ENCODE data around the gene ACKR3. TPM values are rescaled to one million over a fixed set of nuclear protein-coding genes. Genes with fewer than 3 reads are reported as not detected.

ACKR3 gene
- total and polyA plus RNA-seq, 7 donors, result 1.6 to 39.1 (median 17.0) TPM

DNA sequence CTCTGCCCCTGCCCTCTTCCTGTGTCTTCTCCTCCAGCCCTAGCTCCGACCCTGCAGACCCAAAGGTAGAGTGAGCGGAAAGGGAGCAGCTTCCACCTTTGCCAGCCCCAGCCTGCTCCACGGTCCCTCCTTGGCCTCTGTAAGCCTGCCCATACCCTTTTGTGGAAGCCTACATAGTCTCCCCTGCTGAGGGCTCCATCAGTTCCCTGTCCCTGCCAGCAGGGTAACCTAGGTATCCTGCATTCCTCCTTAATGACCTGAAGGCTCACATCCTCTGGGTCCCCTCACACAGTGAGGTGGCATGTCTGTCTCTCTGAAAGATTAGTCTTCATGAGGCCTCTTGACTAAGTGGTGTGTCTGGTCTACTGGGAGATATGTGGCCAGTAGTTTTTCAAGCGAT, 20.5 kb upstream of the ACKR3 start:
- H3K36me3 ChIP-seq, result no peaks in the 10 kb centered on the region

DNA sequence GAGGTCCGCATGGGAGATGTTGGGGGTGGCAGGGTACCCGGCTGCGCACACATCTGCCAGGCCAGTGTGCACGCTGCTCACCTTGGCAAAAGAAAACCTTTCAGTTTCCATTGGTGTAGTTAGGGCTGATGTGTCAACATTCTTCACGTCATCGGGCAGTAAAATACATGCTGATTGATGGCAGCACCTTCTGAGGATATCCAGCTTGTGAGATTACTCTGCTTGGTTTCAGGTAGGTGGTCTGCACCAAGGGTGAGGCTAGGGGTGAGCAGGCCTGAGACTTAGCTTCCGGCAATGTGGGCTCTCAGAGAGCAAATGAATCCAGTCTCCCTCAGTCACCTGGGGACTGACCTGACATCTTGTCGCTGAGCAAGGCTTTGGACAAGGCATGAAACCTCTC, 19.3 kb upstream of the ACKR3 start:
- TF ChIP-seq CTCF (IDR thresholded peaks at IDR 0.05) (no peak), POLR2AphosphoS5 (IDR thresholded peaks at IDR 0.05) (no peak), POLR2A (IDR thresholded peaks at IDR 0.05) (no peak), EP300 (IDR thresholded peaks at IDR 0.05) (no peak)
- no peak overlapping the region for H3K4me3 ChIP-seq
- peaks cover 0 to 5% (median 0%) of the 10 kb centered on the region in 4 donors for H3K9me3 ChIP-seq
- DNase-seq, result no peak
- no peaks in the 10 kb centered on the region for H3K27me3 ChIP-seq
- H3K4me1 ChIP-seq, result peaks cover 0 to 17% (median 11%) of the 10 kb centered on the region in 4 donors
- no peak overlapping the region for H3K27ac ChIP-seq
- whole genome bisulfite sequencing, 2 donors, result 57 to 80% methylated on average over 8 of the region's 8 CpGs
- intact Hi-C loops (cut with DNase I), result no loop called here
- no peaks in the 10 kb centered on the region for H3K36me3 ChIP-seq

More for the DNA sequence above, 20.5 kb upstream of the ACKR3 start:
- no peak for TF ChIP-seq CTCF (IDR thresholded peaks at IDR 0.05)
- TF ChIP-seq POLR2A (IDR thresholded peaks at IDR 0.05), result no peak
- TF ChIP-seq EP300 (IDR thresholded peaks at IDR 0.05), result no peak
- no peak for TF ChIP-seq POLR2AphosphoS5 (IDR thresholded peaks at IDR 0.05)
- Histone ChIP-seq H3K4me1 (peaks cover 0 to 17% (median 10%) of the 10 kb centered on the region in 4 donors), H3K27me3 (no peaks in the 10 kb centered on the region), H3K4me3 (no peak overlapping the region), H3K9me3 (peaks cover 0 to 5% (median 0%) of the 10 kb centered on the region in 4 donors), H3K27ac (no peak overlapping the region)
- DNase-seq, result no peak
- WGBS, 2 donors, result 85 to 87% methylated on average over 4 of the region's 4 CpGs
- intact Hi-C loops (cut with DNase I), result no loop called here

DNA sequence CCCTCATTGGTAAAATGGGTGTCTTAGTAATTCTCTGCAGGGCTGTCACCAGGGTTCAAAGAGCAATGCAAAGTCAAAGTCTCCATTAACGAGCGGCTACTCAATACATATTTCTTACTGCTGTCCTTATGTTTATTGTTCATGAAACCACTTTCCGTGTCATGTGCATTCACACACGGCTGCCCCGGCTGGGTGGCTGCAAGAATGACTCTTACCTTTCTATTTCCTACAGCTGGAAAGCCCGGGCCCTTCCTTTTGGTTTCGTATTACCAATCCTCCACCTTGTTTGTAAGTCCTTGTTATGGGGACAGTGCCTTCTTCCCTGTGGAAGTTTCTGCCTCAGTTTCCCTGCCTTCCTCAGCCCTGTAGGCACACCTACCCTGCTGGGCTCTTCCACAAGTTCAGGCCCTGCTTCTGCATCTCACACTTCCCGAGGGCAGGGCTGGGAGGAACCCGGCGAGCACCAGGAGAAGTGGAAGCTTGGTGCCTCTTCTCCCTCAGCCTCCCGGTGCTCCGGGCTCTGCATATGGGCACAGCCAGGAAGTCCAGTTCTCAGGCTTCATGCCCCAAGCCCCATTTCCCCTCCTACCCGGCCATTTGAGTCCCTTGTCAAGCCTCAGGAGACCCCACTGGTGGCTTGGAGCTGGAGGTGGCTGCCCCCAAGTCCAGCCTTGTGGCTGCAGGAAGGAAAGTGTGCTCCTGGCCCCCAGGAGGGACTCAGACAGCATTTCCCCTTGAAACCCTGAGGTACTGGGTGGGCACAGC, 18.7 kb upstream of the ACKR3 start:
- Histone ChIP-seq H3K27ac (no peak overlapping the region), H3K4me3 (no peak overlapping the region), H3K4me1 (peaks cover 0 to 17% (median 12%) of the 10 kb centered on the region in 4 donors), H3K27me3 (no peaks in the 10 kb centered on the region), H3K36me3 (no peaks in the 10 kb centered on the region), H3K9me3 (peaks cover 0 to 5% (median 0%) of the 10 kb centered on the region in 4 donors)
- no peak for DNase-seq
- intact Hi-C loops (cut with DNase I), result no loop called here
- no peak for TF ChIP-seq POLR2A (IDR thresholded peaks at IDR 0.05)
- no peak for TF ChIP-seq EP300 (IDR thresholded peaks at IDR 0.05)
- no peak for TF ChIP-seq POLR2AphosphoS5 (IDR thresholded peaks at IDR 0.05)
- no peak for TF ChIP-seq CTCF (IDR thresholded peaks at IDR 0.05)
- 57 to 76% methylated on average over 13 of the region's 13 CpGs for WGBS, 2 donors

GRCh38 chr2:236551471-236552211, 18.0 kb upstream of the ACKR3 start:
- peaks cover 0 to 5% (median 0%) of the 10 kb centered on the region in 4 donors for H3K9me3 ChIP-seq

More at GRCh38 chr2:236551471-236552211, 18.0 kb upstream of the ACKR3 start:
- 67 to 76% methylated on average over 8 of the region's 8 CpGs for WGBS, 2 donors
- Histone ChIP-seq H3K27ac (no peak overlapping the region), H3K36me3 (no peaks in the 10 kb centered on the region), H3K4me3 (no peak overlapping the region), H3K27me3 (no peaks in the 10 kb centered on the region), H3K4me1 (peaks cover 0 to 17% (median 12%) of the 10 kb centered on the region in 4 donors)
- intact Hi-C loops (cut with DNase I), result no loop called here
- TF ChIP-seq POLR2AphosphoS5 (IDR thresholded peaks at IDR 0.05) (no peak), CTCF (IDR thresholded peaks at IDR 0.05) (no peak), EP300 (IDR thresholded peaks at IDR 0.05) (no peak), POLR2A (IDR thresholded peaks at IDR 0.05) (no peak)
- no peak for DNase-seq
